ENCODE data around the gene DCTN4.
"Not testable (repeated sequence)": the region's sequence is repeated elsewhere in the genome, so short reads cannot be mapped to it uniquely, and the experiment has no call there.

Gene DCTN4

GRCh38 chr5:150778088-150778516, 19.3 kb upstream of the DCTN4 start:
- no peak for DNase-seq

GRCh38 chr5:150777685-150778084, 18.9 kb upstream of the DCTN4 start:
- no peak for DNase-seq

GRCh38 chr5:150774145-150774544, 15.3 kb upstream of the DCTN4 start:
- DNase-seq: no peak

GRCh38 chr5:150771034-150771795, 12.4 kb upstream of the DCTN4 start:
- no peak for DNase-seq

- DNase-seq: no peak
Measured at GRCh38 chr5:150766251-150766650, 7.4 kb upstream of the DCTN4 start.

GRCh38 chr5:150765799-150766169, 7.0 kb upstream of the DCTN4 start:
- no peak for DNase-seq

GRCh38 chr5:150765011-150765798, 6.4 kb upstream of the DCTN4 start:
- DNase-seq: no peak

- DNase-seq: no peak
Measured at GRCh38 chr5:150764530-150764929, 5.7 kb upstream of the DCTN4 start.

- DNase-seq: no peak
Measured at GRCh38 chr5:150763023-150763769, 4.4 kb upstream of the DCTN4 start.

- no peak for DNase-seq
Measured at GRCh38 chr5:150762211-150762610, 3.4 kb upstream of the DCTN4 start.

- no peak for DNase-seq
Measured at GRCh38 chr5:150759334-150759583, 442 bp upstream of the DCTN4 start.

GRCh38 chr5:150758203-150758530, 650 bp downstream of the DCTN4 start:
- no peak for DNase-seq

GRCh38 chr5:150757087-150757649, 1.6 kb downstream of the DCTN4 start:
- no peak for DNase-seq

- no peak for DNase-seq
Measured at GRCh38 chr5:150753863-150754262, 5.0 kb downstream of the DCTN4 start.

GRCh38 chr5:150753463-150753862, 5.4 kb downstream of the DCTN4 start:
- no peak for DNase-seq

- DNase-seq: no peak
Measured at GRCh38 chr5:150751096-150751891, 7.5 kb downstream of the DCTN4 start.

GRCh38 chr5:150750469-150750868, 8.3 kb downstream of the DCTN4 start:
- DNase-seq: no peak

- not testable (repeated sequence) for DNase-seq
Measured at GRCh38 chr5:150743142-150743488, 15.7 kb downstream of the DCTN4 start.

- DNase-seq: not testable (repeated sequence)
Measured at GRCh38 chr5:150742455-150743141, 16.2 kb downstream of the DCTN4 start.

GRCh38 chr5:150740992-150741391, 17.8 kb downstream of the DCTN4 start:
- DNase-seq: no peak

- no peak for DNase-seq
Measured at GRCh38 chr5:150738862-150739261, 20.0 kb downstream of the DCTN4 start.
